Measurements from ENCODE around the gene MYO1H.

Gene MYO1H

GRCh38 chr12:109475993-109476806, 128.5 kb downstream of the MYO1H start:
- no peak for DNase-seq

- no peak for DNase-seq
These were observed 129.1 kb downstream of the MYO1H start for GRCh38 chr12:109476807-109477184.

DNA sequence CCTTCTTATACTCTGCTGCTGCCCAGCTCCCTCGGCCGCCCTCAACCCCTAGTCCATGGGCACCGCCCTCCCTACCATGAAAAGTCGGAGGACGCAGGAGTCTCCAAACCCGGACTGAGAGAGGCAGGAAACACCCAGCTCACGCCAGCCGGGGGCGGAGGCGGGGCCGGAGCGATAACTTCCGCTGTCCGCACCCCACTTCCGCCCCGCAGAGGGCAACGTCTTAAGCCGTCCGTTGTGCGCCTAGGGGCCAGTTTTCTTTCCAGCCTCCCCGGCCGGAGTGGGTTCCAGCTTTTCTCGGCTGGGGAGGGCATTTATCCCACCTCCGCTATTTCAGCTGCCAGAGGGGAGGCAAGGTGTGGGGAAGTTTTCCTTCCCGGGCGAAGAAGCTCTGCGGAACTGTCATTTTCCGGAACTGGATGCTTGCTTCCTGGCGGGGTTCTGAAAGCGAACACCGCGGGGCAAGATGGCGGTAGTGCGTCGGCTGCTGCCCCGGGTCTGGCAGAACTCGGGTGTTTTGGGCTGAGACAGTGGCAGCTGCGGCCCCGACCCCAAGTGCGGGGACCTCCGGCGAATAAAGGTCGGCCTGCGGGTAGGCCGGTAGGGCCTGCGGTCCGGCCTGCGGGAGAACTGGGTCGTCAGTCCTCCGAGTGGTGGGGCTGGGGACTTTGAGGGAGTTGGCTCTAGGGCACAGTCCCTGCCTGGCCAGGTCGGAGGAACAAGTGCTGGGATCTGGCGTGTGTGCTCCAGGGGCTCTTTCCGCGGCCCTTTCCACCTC, 129.7 kb downstream of the MYO1H start, which contains the start of the genes KCTD10 and UBE3B:
Gene KCTD10, minus strand, starts transcription at position 116 of the 778 bp plus-strand sequence. Its CDS starts 38 bp downstream, at position 78.
Gene UBE3B, plus strand, starts transcription at position 450 of the 778 bp plus-strand sequence. CDS start 5,918 bp downstream, outside the sequence.
- DNase-seq: no peak

- no peak for DNase-seq
These were observed 130.2 kb downstream of the MYO1H start for GRCh38 chr12:109477963-109478315.

DNA sequence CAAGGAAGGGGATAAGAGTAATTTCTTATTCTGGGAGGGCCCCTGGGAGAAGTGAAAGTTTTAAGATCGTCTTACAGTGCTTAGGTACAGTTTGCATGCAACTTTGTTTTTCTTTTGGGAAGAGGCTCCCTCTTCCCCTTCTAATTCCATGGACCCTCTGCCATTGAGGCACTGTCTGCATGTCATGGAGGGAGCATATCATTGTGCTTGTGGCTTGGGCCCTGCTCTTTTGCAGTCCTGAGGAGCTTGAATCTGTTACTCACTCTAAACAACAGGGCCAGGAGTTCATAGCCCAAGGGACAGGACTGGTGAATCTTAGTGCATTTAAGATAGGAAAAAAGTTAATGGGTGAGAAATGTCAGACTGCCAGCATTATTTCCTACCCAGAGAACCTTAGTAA, 132.1 kb downstream of the MYO1H start:
- DNase-seq: no peak

DNA sequence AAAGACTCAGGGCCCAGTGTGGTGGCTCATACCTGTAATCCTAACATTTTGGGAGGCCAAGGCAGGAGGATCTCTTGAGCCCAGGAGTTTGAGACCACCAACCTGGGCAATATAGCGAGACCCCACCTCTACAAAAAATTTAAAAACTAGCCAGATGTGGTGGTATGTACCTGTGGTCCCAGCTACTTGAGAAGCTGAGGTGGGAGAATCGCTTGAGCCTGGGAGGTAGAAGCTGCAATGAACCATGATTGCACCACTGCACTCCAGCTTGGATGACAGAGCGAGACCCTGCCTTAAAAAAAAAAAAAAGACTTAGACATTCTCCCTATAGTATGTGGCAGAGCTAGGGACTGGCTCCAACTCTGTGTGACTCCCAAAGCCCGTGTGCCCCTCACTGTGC, 132.7 kb downstream of the MYO1H start:
- no peak for DNase-seq

DNA sequence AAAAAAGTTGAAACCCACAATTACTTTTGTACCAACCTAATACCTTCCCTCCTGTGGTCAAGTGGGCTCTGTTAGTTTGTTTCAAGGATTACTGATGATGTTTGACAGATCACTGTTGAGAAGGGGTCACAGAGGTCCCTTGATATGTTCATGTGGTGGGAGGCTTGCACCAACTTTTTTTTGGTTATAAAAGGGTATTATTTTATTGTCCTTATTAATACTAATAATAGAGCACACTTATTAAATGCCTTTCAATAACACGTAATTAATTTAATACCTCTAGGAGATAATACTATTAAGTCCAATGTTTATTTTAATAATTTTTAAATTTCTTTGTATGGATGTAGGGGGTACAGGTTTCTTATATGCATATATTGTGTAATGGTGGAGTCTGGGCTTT, 134.2 kb downstream of the MYO1H start:
- no peak for DNase-seq

GRCh38 chr12:109482491-109482890, 134.8 kb downstream of the MYO1H start:
- DNase-seq: no peak

DNA sequence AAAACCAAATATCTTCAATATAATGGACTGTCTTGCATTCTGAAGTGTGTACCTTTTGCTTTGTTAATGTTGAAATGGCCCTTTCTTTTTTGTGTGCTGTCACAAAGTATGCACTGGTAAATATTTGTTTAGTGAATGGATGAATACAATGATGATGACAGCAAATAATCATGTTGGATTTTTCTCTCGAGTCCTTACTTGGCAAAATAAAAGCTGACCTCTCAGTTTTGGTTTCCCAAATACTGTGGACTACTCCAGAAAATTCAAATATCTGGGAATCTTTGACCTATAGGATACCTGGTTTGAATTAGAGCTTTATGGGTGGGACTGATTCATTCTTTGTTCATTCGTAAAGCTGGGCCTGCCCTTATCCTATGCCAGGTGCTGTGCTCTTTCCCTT, 135.2 kb downstream of the MYO1H start:
- DNase-seq: no peak

DNA sequence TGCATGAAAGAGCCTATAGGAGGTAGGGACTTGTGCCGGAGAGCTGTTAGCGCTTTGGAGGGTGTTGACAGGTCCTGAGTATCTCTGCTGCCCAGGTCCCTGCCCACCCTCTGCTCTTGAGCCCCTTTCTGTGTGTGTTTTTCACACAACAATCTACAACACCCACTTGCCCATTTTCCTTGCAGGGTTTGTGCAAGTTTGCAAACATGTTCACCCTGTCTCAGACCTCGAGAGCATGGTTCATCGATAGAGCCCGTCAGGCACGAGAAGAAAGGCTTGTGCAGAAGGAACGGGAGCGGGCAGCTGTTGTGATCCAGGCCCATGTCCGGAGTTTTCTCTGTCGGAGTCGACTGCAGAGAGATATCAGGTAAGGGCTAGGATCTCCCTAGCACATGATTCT, 135.6 kb downstream of the MYO1H start:
- no peak for DNase-seq

DNA sequence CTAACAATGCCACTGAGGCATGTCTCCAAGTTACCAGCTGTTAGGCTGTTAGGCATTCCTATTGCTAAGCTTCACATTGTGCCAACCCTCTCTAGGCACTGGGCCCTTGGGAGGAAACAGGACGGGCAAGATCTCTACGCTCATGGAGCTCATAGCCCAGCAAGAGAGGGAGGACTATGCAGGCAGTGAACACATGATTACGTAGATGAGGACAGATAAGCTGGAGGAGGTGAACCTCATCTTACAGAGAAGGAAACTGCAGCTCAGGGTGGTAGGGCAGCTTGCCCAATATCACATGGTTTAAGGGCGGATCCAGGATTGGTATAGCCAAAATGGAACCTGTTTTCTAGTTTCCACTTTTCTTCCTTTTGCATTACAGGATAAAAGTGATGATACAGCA, 137.5 kb downstream of the MYO1H start:
- DNase-seq: no peak

DNA sequence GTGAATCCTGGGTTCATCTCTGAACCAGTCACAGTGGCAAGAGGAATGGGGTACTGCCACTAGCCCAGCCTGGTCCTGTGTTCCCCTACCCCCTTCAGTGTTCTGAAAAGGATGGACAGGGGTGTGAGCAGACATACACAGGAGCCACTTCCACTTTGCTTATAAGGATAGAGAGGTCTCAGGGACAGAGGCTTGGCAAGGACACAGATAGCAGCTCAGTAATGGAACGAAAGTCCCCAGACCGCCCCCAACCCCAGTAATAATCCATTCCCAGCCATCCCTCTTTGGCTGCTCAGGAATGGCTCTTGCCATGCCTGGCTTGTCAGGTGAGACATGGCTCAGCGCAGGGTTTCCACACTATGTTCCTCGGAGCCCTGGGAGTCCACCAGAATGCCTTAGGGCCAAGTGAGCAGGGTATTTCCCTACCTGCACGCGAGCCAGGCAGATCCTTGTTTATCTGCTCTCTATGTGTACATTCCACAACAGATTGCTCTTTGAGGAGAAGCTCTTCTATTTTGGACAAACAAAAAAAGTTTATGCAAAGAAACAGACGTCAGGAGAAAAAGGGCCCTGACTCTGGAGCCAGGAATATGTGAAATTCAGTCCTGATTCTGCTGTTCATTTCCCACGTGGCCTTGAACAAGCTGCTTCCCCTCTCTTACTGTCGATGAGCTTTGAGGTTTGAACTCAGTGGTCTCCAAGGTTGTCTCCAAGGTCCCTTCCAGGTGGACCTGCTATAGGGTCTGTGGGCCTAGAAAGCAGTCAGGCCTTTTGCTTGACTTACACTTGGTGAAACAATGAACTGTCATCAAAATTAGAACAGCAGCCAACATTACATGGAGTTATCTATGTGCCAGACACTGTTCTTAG, 139.7 kb downstream of the MYO1H start:
- DNase-seq: no peak

DNA sequence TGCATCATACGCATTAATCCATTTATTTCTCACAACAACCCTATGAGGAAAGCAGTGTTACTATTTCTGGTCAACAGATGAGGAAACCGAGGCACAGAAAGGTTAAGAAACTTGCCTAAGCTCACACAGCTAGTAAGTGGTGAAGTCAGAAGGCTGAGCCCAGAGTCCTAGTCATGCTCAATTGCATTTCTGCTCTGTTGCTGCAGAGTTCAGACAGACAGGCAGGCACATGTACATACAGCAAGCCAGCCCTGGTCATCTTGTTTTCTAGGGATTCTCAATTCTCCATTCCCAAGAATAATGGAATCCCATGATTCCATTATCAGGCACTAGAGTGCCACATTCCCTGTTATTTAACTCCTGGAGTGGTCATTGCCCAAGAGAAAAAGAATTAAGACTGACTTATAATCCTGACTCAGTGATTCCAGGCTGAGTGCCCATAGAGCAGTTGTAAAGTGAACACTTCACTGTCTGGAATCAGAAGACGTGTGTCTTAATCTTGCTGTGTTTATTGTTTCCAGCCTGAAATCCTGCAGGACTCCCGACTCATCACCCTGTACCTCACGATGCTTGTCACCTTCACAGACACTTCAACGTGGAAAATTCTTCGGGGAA, 140.5 kb downstream of the MYO1H start:
- DNase-seq: no peak

DNA sequence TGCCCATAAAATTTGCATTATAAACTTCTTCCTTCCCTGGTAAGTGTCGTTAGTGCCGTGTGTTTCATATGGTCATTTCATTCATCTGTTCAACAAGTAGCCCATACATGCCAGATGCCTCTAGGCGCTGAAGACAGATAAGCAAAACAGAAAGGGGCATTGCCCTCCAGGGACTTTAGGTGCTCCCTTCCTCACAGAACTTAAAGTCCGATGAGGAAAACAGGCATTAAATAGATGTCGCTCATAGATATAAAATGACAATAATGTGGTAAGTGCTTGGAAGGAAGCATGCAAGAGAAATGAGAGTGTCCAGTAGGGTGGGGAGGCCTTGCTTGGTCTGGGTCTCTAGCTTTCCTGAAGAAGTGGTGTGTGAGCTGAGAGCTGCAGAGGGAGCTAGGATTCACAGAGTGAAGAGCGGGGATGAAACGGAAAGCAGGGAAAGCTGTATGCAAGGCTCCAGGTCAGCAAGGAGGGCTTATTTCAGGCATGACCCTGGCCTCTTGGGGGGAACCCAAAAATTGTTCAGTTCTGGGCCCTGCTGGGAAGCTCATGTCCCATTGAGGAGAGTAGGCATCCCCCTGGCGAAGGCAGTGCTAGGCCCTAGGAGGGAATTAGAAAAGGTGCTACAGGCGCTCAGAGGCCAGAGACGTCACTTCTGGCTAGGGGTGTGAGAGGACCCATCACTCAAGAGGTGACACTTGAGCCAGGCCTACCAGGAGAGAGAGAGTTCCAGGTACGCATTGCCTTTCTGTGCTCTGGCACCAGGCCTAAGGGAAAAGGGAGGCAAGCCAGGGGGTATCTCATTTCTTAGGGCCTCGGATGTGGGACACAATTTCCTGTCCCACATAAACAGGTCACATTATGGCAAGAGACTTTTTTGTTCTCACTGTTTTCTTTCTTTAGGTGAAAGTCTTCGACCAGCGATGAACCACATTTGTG, 141.6 kb downstream of the MYO1H start:
- DNase-seq: no peak

GRCh38 chr12:109489955-109490565, 142.4 kb downstream of the MYO1H start:
- no peak for DNase-seq

GRCh38 chr12:109491671-109492070, 144.0 kb downstream of the MYO1H start:
- DNase-seq: no peak

- DNase-seq: no peak
These were observed 144.7 kb downstream of the MYO1H start for GRCh38 chr12:109492371-109492770.

DNA sequence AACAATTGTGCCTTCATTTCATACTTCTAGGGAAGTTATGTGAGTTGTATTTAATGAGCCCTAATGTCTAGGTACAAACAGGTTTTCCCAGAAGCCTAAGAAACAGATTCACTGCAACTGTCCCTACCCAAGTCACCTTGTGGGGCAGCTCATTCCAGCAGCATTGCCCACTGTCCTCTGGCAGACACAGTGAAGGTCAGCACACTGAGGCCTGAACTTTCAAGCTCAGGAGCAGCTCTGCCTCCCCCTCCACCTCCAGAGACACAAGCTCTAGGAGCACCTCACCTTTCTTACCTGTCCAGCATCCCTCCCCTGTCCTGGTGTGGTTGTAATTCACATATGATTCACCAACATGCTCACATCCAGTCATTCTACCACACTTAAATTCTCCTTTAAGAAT, 145.4 kb downstream of the MYO1H start:
- no peak for DNase-seq

GRCh38 chr12:109493938-109494337, 146.2 kb downstream of the MYO1H start:
- no peak for DNase-seq

DNA sequence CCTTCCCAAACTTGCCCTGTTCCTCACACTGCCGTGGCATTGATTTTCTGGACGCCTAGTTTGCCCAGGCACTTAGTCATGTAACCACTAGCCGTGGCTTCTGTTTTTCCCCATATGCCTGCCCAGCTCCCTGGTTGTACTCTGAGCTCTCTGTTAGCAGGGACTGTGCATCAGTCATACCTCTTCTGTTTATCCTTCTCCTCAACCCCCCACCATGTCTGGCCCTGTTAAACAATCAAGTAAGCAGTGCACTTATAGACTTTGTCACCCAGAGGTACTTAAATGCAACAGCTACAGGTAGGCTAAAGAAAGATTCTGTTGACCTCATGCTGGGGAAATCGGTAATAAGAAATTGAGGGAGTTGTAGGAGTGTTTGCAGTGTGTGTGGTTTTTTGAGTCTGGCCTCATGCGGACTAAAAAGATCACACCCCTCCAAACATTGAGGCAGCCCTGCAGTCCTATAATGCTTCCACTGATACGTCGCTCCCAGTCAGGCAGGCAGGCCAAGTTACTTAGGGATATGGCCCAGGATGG, 146.7 kb downstream of the MYO1H start:
- no peak for DNase-seq

DNA sequence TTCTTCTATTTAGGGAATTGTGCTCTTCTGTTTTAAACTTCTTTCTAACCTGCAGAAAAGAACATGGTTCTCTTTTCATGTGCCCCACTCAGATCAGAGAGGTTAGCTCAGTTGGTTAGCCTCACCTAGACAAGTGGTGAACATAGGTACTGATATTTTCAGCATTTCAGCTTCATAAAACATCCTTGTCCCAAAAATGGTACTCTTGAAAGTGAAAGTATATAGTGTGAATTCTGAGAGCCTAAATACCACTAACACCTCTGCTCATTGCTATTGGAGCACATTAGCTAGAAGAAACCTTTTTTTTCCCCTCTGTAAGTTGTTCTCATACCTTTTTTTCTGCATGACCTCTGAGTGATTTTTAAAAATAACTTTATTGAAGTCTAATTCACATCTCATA, 147.3 kb downstream of the MYO1H start:
- no peak for DNase-seq
